ENCODE measurements around the gene TRAF2. TPM values are rescaled to one million over a fixed set of nuclear protein-coding genes. Genes with fewer than 3 reads are reported as not detected.

TRAF2 gene
- total and polyA plus RNA-seq, 2 of the 8 experiments (the other 6 are each of a cell fraction or from before 2014, with no cell fraction given) = 26.9 to 50.2 TPM

DNA sequence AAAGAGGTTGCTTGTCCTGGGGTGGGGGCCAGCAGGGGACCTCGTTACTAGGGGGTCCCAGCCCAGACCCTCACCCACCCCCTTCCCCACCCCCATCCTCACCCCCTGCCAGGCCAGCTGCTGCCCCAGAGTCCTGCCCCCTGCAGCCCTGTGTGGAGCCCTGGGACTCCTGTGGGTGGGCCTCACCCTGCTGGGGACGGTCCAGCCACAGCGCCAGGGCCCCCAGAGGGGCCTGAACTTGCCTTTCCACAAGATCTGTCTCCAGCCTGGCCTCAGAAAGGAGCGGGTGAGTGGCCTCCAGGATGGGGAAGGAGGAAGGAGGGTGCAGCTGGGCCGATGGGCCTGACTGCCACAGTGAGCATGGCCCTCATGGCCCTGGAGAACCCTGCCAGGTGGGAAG, 83.5 kb downstream of the TRAF2 start (continued):
- TF ChIP-seq SP2 (IDR thresholded peaks at IDR 0.05; ENCODE audit: low read length) = no peak
- TF ChIP-seq, protein P1, sequence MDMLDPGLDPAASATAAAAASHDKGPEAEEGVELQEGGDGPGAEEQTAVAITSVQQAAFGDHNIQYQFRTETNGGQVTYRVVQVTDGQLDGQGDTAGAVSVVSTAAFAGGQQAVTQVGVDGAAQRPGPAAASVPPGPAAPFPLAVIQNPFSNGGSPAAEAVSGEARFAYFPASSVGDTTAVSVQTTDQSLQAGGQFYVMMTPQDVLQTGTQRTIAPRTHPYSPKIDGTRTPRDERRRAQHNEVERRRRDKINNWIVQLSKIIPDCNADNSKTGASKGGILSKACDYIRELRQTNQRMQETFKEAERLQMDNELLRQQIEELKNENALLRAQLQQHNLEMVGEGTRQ (IDR thresholded peaks at IDR 0.05; ENCODE audit: low read length) = no peak
- no peak for TF ChIP-seq EP300 (IDR thresholded peaks at IDR 0.05; ENCODE audit: borderline replicate concordance in 1 of 2, low read depth in 2 of 2, low read length in 2 of 2)
- TF ChIP-seq POU5F1 (IDR thresholded peaks at IDR 0.05; ENCODE audit: low read depth, low read length) = no peak
- no peak for TF ChIP-seq KDM4A (IDR thresholded peaks at IDR 0.05; ENCODE audit: low read depth, low read length, severe bottlenecking)
- no peak for TF ChIP-seq HDAC6 (IDR thresholded peaks at IDR 0.05; ENCODE audit: low read depth, low read length)

All from H1 (cell line).